GM12878 (cell line): ENCODE results near the gene SLX9. TPM values are rescaled to one million over a fixed set of nuclear protein-coding genes. Genes with fewer than 3 reads are reported as not detected.

ENCODE experiments used
- ATAC-seq: fragments of 200-7000 bp; cut with Tn5 transposase; 3 replicates; pipeline ENCODE4 v1.9.1; 2020; ENCODE audit warnings: mild to moderate bottlenecking, moderate library complexity
- BruUV-seq: library from RNA; stranded (reverse); fragments of 400-500 nt; replicated peaks from 2 replicates; lab custom pipeline; 2021; lab: Mats Ljungman, UMichigan
- CTCF ChIA-PET: fragments of 300-600 bp; sonication (Branson Sonifier 250); formaldehyde crosslinking; extraction: SDS; loops from one replicate; lab custom pipeline; 2021; ENCODE audit warnings: inconsistent platforms; lab: Yijun Ruan, JAX
- POLR2A ChIA-PET: fragments of 350-600 bp; formaldehyde crosslinking; extraction: SDS; loops from one replicate; lab custom pipeline; 2021; ENCODE audit warnings: inconsistent platforms; lab: Charles Lee
- RAD21 ChIA-PET: fragments of 300-600 bp; sonication (Branson Sonifier 250); formaldehyde crosslinking; loops from one replicate; lab custom pipeline; 2023; ENCODE audit warnings: antibody characterized with exemption; ENCODE audit not compliant: unreplicated experiment; lab: Charles Lee
- SMC1A ChIA-PET: fragments of 300-600 bp; sonication (Branson Sonifier 250); formaldehyde crosslinking; loops from one replicate; lab custom pipeline; 2023; ENCODE audit not compliant: unreplicated experiment, uncharacterized antibody; lab: Charles Lee
- DNase-seq: peaks from one replicate; pipeline ENCODE4 v3.0.0-alpha.2; 2011; ENCODE audit warnings: low read depth, low spot score
- FAIRE-seq: peaks from 3 replicates; lab custom pipeline; 2011; peaks lifted over from hg19 to GRCh38; lab: Jason Lieb, UNC
- H2AFZ ChIP-seq: 2 replicates; pipeline ENCODE4 v1.6.0; 2011; ENCODE audit warnings: low read depth, low read length, control low read depth; ENCODE audit not compliant: control insufficient read depth
- H3K27ac ChIP-seq: 2 replicates; pipeline ENCODE4 v1.5.1; 2011; ENCODE audit warnings: control low read depth; ENCODE audit not compliant: control insufficient read depth, insufficient read depth
- H3K27me3 ChIP-seq, 2 experiments: replicated peaks in 1 of 2; 2 replicates each; pipeline versions ENCODE4 v1.6.0 to v1.6.1; 2011; ENCODE audit warnings: low read length in 1 of 2; ENCODE audit not compliant: control insufficient read depth in 2 of 2, insufficient read depth in 2 of 2
- H3K36me3 ChIP-seq, 2 experiments: 2 replicates each; pipeline ENCODE4 v1.5.1; 2011; ENCODE audit warnings: low read length in 1 of 2; ENCODE audit not compliant: control insufficient read depth in 2 of 2, insufficient read depth in 2 of 2
- H3K4me1 ChIP-seq: 2 replicates; pipeline ENCODE4 v1.6.1; 2011; ENCODE audit warnings: mild to moderate bottlenecking, low read length, moderate library complexity, mixed read lengths; ENCODE audit not compliant: control insufficient read depth, insufficient read depth
- H3K4me2 ChIP-seq: 2 replicates; pipeline ENCODE4 v1.6.0; 2011; ENCODE audit warnings: control low read depth; ENCODE audit not compliant: control insufficient read depth, insufficient read depth
- H3K4me3 ChIP-seq: fragments of 200-600 bp; sonication (generic); 2 replicates; pipeline ENCODE4 v1.5.1; 2016
- H3K79me2 ChIP-seq: 2 replicates; pipeline ENCODE4 v1.6.0; 2011; ENCODE audit warnings: low read length; ENCODE audit not compliant: control insufficient read depth, insufficient read depth
- H3K9ac ChIP-seq: 2 replicates; pipeline ENCODE4 v1.8.0; 2011; ENCODE audit warnings: low read length, control low read depth, mixed read lengths; ENCODE audit not compliant: control insufficient read depth, insufficient read depth
- H3K9me3 ChIP-seq: replicated peaks from 3 replicates; pipeline ENCODE4 v1.5.1; 2011; ENCODE audit warnings: mild to moderate bottlenecking, low read length; ENCODE audit not compliant: control insufficient read depth, insufficient read depth
- H4K20me1 ChIP-seq: 2 replicates; pipeline ENCODE4 v1.6.0; 2011; ENCODE audit not compliant: control insufficient read depth, insufficient read depth
- CREB1 ChIP-seq: IDR thresholded peaks from 2 replicates; pipeline ENCODE4 v1.6.1; 2012; ENCODE audit warnings: low read depth, mild to moderate bottlenecking, inconsistent platforms
- ETV6 ChIP-seq, 2 experiments: fragments of 450-650 bp in 1 of 2; IDR thresholded peaks in 1 of 2; conservative IDR thresholded peaks in 1 of 2; 2 replicates each; pipeline ENCODE4 v1.6.1; 2014; ENCODE audit warnings: antibody characterized with exemption in 1 of 2, borderline replicate concordance in 1 of 2, low read depth in 1 of 2, mild to moderate bottlenecking in 1 of 2, moderate library complexity in 1 of 2
- PAX5 ChIP-seq: IDR thresholded peaks from 2 replicates; pipeline ENCODE4 v1.6.1; 2011; ENCODE audit warnings: low read depth, low read length, borderline replicate concordance
- PAX8 ChIP-seq: fragments of 450-650 bp; IDR thresholded peaks from 2 replicates; pipeline ENCODE4 v1.6.1; 2017; ENCODE audit warnings: mild to moderate bottlenecking, moderate library complexity
- RAD51 ChIP-seq: fragments of 450-650 bp; IDR thresholded peaks from 2 replicates; pipeline ENCODE4 v1.6.1; 2016; ENCODE audit warnings: moderate library complexity, mild to moderate bottlenecking, inconsistent platforms
- SIN3A ChIP-seq: IDR thresholded peaks from 2 replicates; pipeline ENCODE4 v1.6.1; 2012; ENCODE audit warnings: low read depth, low read length, improper control_type of control experiment
- SP1 ChIP-seq: IDR thresholded peaks from one replicate; pipeline ENCODE4 v1.6.1; 2011; ENCODE audit warnings: low read depth, low read length
- SUZ12 ChIP-seq: fragments of 200-600 bp; sonication (generic); IDR thresholded peaks from one replicate; pipeline ENCODE4 v1.6.1; 2018; ENCODE audit warnings: antibody characterized with exemption, mild to moderate bottlenecking; ENCODE audit not compliant: unreplicated experiment
- TBL1XR1 ChIP-seq: IDR thresholded peaks from 2 replicates; pipeline ENCODE4 v1.6.1; 2012; ENCODE audit warnings: low read depth, low read length, improper control_type of control experiment
- ZNF207 ChIP-seq: fragments of 450-650 bp; IDR thresholded peaks from 2 replicates; pipeline ENCODE4 v1.6.1; 2014; ENCODE audit warnings: antibody characterized with exemption, mild to moderate bottlenecking, borderline replicate concordance
- WGBS: methylation state at CpG from one replicate; pipeline ENCODE4 v1.1.6; 2016; ENCODE audit warnings: low lambda C conversion rate; ENCODE audit not compliant: insufficient replicate concordance, insufficient coverage; ENCODE audit errors: missing lambda C conversion rate; 5-methylcytosine and 5-hydroxymethylcytosine counted together
- in situ Hi-C: fragments of 300-500 bp; cut with MboI; formaldehyde crosslinking; loops from 9 replicates; pipeline ENCODE4 v1.14.3; 2018; ENCODE audit warnings: mixed read lengths
- intact Hi-C: fragments of 100-400 bp; cut with micrococcal nuclease; formaldehyde crosslinking; loops from one replicate; pipeline ENCODE4 v1.14.2; 2022; ENCODE audit not compliant: unreplicated experiment
- polyA plus RNA-seq, 11 experiments: library from polyadenylated mRNA; depleted of rRNA in 4 of 11; unstranded in 6 of 11; stranded (reverse) in 5 of 11; fragments of >200 nt; fragmentation: Nextera tagmentation in 4 of 11; fragmentation: Illumina TruSeq in 1 of 11; extraction: Ambion mirVana in 4 of 11; extraction: Trizol in 1 of 11; gene quantifications; 1 replicate in 1 of 11; 2 replicates in 10 of 11; pipeline versions ENCODE4 v1.2.1 to v1.2.3, GENCODE V29; 2011 to 2016; ENCODE audit warnings: inconsistent platforms in 2 of 11, missing spikeins in 2 of 11, low read depth in 1 of 11
- total RNA-seq, 4 experiments: library from RNA; depleted of rRNA in 3 of 4; stranded (reverse); fragments of >200 nt in 3 of 4; fragmentation: Illumina TruSeq in 1 of 4; extraction: Trizol in 1 of 4; gene quantifications; 2 replicates each; pipeline versions ENCODE4 v1.2.1 to v1.2.3, GENCODE V29; 2013 to 2021
- TF ChIP-seq, protein P1 (sequence below): IDR thresholded peaks from 2 replicates; pipeline ENCODE4 v1.6.1; 2012; ENCODE audit warnings: low read length, inconsistent platforms
- TF ChIP-seq, protein P2 (sequence below): IDR thresholded peaks from 2 replicates; pipeline ENCODE4 v1.6.1; 2012; ENCODE audit warnings: improper control_type of control experiment, low read depth, low read length; ENCODE audit not compliant: insufficient replicate concordance

SLX9 gene
- total and polyA plus RNA-seq, 10 of the 15 experiments (the other 5 are each of a cell fraction or from before 2014, with no cell fraction given), result 0.69 to 81.3 (median 33.9) TPM

GRCh38 chr21:44995343-44995941 lies 55.6 kb downstream of the SLX9 start:
- Histone ChIP-seq H3K36me3 (no peaks in the 10 kb centered on the region), H3K4me1 (no peaks in the 10 kb centered on the region), H3K4me2 (no peak overlapping the region), H2AFZ (no peak overlapping the region), H3K27me3 (peaks cover 3 to 4% of the 10 kb centered on the region in 2 experiments; a peak in 3 of 4 replicates), H3K27ac (no peak overlapping the region), H3K4me3 (no peak overlapping the region), H4K20me1 (no peaks in the 10 kb centered on the region), H3K9ac (no peak overlapping the region), H3K79me2 (no peaks in the 10 kb centered on the region)
- intact Hi-C loops (no loop called here), in situ Hi-C loops (no loop called here)
- POLR2A ChIA-PET, result interaction anchor here (1.0 kb wide), 1 partner anchor 80 kb away, joined by 3 read pairs; no protein-coding TSS in a partner anchor
- ATAC-seq (no peak), DNase-seq (no peak), FAIRE-seq (no peak)
- CTCF ChIA-PET, result interaction anchor here (1.5 kb wide), 1 partner anchor 142 kb away, joined by 3 read pairs; no protein-coding TSS in a partner anchor
- RAD21 ChIA-PET, result no interaction called here
- WGBS, result 42% methylated on average over 23 of the region's 23 CpGs
- SMC1A ChIA-PET, result no interaction called here
- TF ChIP-seq ZNF207 (no peak), SUZ12 (no peak), PAX5 (no peak), SP1 (no peak), RAD51 (no peak), ETV6 (conservative IDR thresholded peaks at IDR 0.05 in 1 of 2, IDR thresholded peaks at IDR 0.05 in 1 of 2; ENCODE audit: borderline replicate concordance in 1 of 2, low read depth in 1 of 2) (no peak), TBL1XR1 (no peak), SIN3A (no peak), PAX8 (no peak), CREB1 (no peak)
- TF ChIP-seq, protein P1, sequence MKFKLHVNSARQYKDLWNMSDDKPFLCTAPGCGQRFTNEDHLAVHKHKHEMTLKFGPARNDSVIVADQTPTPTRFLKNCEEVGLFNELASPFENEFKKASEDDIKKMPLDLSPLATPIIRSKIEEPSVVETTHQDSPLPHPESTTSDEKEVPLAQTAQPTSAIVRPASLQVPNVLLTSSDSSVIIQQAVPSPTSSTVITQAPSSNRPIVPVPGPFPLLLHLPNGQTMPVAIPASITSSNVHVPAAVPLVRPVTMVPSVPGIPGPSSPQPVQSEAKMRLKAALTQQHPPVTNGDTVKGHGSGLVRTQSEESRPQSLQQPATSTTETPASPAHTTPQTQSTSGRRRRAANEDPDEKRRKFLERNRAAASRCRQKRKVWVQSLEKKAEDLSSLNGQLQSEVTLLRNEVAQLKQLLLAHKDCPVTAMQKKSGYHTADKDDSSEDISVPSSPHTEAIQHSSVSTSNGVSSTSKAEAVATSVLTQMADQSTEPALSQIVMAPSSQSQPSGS, result no peak
- TF ChIP-seq, protein P2, sequence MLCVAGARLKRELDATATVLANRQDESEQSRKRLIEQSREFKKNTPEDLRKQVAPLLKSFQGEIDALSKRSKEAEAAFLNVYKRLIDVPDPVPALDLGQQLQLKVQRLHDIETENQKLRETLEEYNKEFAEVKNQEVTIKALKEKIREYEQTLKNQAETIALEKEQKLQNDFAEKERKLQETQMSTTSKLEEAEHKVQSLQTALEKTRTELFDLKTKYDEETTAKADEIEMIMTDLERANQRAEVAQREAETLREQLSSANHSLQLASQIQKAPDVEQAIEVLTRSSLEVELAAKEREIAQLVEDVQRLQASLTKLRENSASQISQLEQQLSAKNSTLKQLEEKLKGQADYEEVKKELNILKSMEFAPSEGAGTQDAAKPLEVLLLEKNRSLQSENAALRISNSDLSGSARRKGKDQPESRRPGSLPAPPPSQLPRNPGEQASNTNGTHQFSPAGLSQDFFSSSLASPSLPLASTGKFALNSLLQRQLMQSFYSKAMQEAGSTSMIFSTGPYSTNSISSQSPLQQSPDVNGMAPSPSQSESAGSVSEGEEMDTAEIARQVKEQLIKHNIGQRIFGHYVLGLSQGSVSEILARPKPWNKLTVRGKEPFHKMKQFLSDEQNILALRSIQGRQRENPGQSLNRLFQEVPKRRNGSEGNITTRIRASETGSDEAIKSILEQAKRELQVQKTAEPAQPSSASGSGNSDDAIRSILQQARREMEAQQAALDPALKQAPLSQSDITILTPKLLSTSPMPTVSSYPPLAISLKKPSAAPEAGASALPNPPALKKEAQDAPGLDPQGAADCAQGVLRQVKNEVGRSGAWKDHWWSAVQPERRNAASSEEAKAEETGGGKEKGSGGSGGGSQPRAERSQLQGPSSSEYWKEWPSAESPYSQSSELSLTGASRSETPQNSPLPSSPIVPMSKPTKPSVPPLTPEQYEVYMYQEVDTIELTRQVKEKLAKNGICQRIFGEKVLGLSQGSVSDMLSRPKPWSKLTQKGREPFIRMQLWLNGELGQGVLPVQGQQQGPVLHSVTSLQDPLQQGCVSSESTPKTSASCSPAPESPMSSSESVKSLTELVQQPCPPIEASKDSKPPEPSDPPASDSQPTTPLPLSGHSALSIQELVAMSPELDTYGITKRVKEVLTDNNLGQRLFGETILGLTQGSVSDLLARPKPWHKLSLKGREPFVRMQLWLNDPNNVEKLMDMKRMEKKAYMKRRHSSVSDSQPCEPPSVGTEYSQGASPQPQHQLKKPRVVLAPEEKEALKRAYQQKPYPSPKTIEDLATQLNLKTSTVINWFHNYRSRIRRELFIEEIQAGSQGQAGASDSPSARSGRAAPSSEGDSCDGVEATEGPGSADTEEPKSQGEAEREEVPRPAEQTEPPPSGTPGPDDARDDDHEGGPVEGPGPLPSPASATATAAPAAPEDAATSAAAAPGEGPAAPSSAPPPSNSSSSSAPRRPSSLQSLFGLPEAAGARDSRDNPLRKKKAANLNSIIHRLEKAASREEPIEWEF, result no peak
- TF ChIP-seq, all 136 proteins: peak for 0
- no peaks in the 10 kb centered on the region for H3K9me3 ChIP-seq
- BruUV-seq, result no TSS peak
